HepG2 (cell line): Measurements from ENCODE around the gene LGALS1. TPM values are rescaled to one million over a fixed set of nuclear protein-coding genes. Genes with fewer than 3 reads are reported as not detected.

Source experiments
- AGO2 ChIP-seq: fragments of 200-400 bp; formaldehyde crosslinking; optimal IDR thresholded peaks from 2 replicates; pipeline ENCODE3; 2017; ENCODE audit warnings: mild to moderate bottlenecking, low read depth, low read length, moderate library complexity
- DDIT3 ChIP-seq: sonication (generic); formaldehyde crosslinking; IDR thresholded peaks from 2 replicates; pipeline ENCODE4 v1.4.0; 2020; ENCODE audit warnings: mild to moderate bottlenecking, missing genetic modification reagents
- HNRNPL ChIP-seq: fragments of 200-400 bp; formaldehyde crosslinking; IDR thresholded peaks from 2 replicates; pipeline ENCODE4 v1.6.1; 2017; ENCODE audit warnings: mild to moderate bottlenecking, low read depth, low read length
- MED13 ChIP-seq: sonication (generic); formaldehyde crosslinking; IDR thresholded peaks from 2 replicates; pipeline ENCODE4 v1.5.0; 2020; ENCODE audit warnings: missing genetic modification reagents
- MEIS2 ChIP-seq: sonication (generic); formaldehyde crosslinking; IDR thresholded peaks from 2 replicates; pipeline ENCODE4 v1.9.0; 2021; ENCODE audit warnings: mild to moderate bottlenecking, missing genetic modification reagents
- SMAD9 ChIP-seq: sonication (generic); formaldehyde crosslinking; IDR thresholded peaks from 2 replicates; pipeline ENCODE4 v1.5.1; 2020; ENCODE audit warnings: mild to moderate bottlenecking, missing genetic modification reagents
- YEATS4 ChIP-seq: sonication (generic); formaldehyde crosslinking; IDR thresholded peaks from 2 replicates; pipeline ENCODE4 v1.4.0; 2020; ENCODE audit warnings: missing genetic modification reagents, borderline replicate concordance
- ZGPAT ChIP-seq: IDR thresholded peaks from 2 replicates; pipeline ENCODE4 v1.6.1; 2016; ENCODE audit warnings: mild to moderate bottlenecking
- polyA plus RNA-seq, 8 experiments: library from polyadenylated mRNA; depleted of rRNA in 3 of 8; stranded (reverse) in 7 of 8; unstranded in 1 of 8; fragments of >200 nt; fragmentation: Illumina TruSeq in 4 of 8; extraction: Trizol in 4 of 8; gene quantifications; 2 replicates each; pipeline versions ENCODE4 v1.2.1 to v1.2.3, GENCODE V29; 2011 to 2016; ENCODE audit warnings: low read depth in 4 of 8, missing spikeins in 1 of 8, mixed read lengths in 1 of 8; ENCODE audit not compliant: insufficient read depth in 1 of 8
- total RNA-seq, 5 experiments: library from RNA; depleted of rRNA; stranded (reverse); fragments of >200 nt; fragmentation: Illumina TruSeq; extraction: Trizol; gene quantifications; 2 replicates each; pipeline ENCODE4 v1.2.3, GENCODE V29; 2016; ENCODE audit warnings: low read depth in 1 of 5
- TF ChIP-seq, protein P1 (sequence below): sonication (generic); formaldehyde crosslinking; IDR thresholded peaks from 2 replicates; pipeline ENCODE4 v1.5.1; 2020; ENCODE audit warnings: missing genetic modification reagents, mild to moderate bottlenecking, borderline replicate concordance
- TF ChIP-seq, protein P2 (sequence below): sonication (generic); formaldehyde crosslinking; IDR thresholded peaks from 2 replicates; pipeline ENCODE4 v1.4.0; 2020; ENCODE audit warnings: missing genetic modification reagents

Gene LGALS1
- total and polyA plus RNA-seq, 2 of the 13 experiments (the other 11 are each of a cell fraction or from before 2014, with no cell fraction given) = 103 to 858 TPM

GRCh38 chr22:37675930-37676735 lies 697 bp downstream of the LGALS1 start (continued):
- TF ChIP-seq, protein P1, sequence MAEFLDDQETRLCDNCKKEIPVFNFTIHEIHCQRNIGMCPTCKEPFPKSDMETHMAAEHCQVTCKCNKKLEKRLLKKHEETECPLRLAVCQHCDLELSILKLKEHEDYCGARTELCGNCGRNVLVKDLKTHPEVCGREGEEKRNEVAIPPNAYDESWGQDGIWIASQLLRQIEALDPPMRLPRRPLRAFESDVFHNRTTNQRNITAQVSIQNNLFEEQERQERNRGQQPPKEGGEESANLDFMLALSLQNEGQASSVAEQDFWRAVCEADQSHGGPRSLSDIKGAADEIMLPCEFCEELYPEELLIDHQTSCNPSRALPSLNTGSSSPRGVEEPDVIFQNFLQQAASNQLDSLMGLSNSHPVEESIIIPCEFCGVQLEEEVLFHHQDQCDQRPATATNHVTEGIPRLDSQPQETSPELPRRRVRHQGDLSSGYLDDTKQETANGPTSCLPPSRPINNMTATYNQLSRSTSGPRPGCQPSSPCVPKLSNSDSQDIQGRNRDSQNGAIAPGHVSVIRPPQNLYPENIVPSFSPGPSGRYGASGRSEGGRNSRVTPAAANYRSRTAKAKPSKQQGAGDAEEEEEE (CRISPR knock-in tag) = no peak
- TF ChIP-seq ZGPAT (CRISPR knock-in tag) (no peak), HNRNPL (peak; percentile 77), DDIT3 (CRISPR knock-in tag) (no peak), YEATS4 (0 out of 2 replicates have a peak, but pooled peaks have one; percentile 3), SMAD9 (CRISPR knock-in tag) (no peak), AGO2 (peak; percentile 7), MEIS2 (CRISPR knock-in tag) (no peak), MED13 (no peak)
- TF ChIP-seq, protein P2, sequence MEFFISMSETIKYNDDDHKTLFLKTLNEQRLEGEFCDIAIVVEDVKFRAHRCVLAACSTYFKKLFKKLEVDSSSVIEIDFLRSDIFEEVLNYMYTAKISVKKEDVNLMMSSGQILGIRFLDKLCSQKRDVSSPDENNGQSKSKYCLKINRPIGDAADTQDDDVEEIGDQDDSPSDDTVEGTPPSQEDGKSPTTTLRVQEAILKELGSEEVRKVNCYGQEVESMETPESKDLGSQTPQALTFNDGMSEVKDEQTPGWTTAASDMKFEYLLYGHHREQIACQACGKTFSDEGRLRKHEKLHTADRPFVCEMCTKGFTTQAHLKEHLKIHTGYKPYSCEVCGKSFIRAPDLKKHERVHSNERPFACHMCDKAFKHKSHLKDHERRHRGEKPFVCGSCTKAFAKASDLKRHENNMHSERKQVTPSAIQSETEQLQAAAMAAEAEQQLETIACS (CRISPR knock-in tag) = no peak
